Measurements from ENCODE around the gene ADARB2.

The ADARB2 gene

GRCh38 chr10:1654811-1655356, 82.4 kb downstream of the ADARB2 start:
- no peak overlapping the region for H3K4me3 ChIP-seq (ENCODE audit: low read depth in 1 of 2, low read length in 1 of 2)
- peaks cover 15% of the 10 kb centered on the region for H3K27me3 ChIP-seq
- H3K9me3 ChIP-seq: no peaks in the 10 kb centered on the region
- TF ChIP-seq, protein P1, sequence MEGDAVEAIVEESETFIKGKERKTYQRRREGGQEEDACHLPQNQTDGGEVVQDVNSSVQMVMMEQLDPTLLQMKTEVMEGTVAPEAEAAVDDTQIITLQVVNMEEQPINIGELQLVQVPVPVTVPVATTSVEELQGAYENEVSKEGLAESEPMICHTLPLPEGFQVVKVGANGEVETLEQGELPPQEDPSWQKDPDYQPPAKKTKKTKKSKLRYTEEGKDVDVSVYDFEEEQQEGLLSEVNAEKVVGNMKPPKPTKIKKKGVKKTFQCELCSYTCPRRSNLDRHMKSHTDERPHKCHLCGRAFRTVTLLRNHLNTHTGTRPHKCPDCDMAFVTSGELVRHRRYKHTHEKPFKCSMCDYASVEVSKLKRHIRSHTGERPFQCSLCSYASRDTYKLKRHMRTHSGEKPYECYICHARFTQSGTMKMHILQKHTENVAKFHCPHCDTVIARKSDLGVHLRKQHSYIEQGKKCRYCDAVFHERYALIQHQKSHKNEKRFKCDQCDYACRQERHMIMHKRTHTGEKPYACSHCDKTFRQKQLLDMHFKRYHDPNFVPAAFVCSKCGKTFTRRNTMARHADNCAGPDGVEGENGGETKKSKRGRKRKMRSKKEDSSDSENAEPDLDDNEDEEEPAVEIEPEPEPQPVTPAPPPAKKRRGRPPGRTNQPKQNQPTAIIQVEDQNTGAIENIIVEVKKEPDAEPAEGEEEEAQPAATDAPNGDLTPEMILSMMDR (IDR thresholded peaks at IDR 0.05): no peak
- no peaks in the 10 kb centered on the region for H3K36me3 ChIP-seq
- no peak overlapping the region for H3K27ac ChIP-seq
- H3K4me1 ChIP-seq (ENCODE audit: control insufficient read depth in 1 of 2, insufficient read depth in 1 of 2, low read depth in 1 of 2, low read length in 1 of 2): no peaks in the 10 kb centered on the region

GRCh38 chr10:1654247-1654646, 83.1 kb downstream of the ADARB2 start:
- TF ChIP-seq, protein P1 (IDR thresholded peaks at IDR 0.05): no peak
- H3K27me3 ChIP-seq: peaks cover 15% of the 10 kb centered on the region

GRCh38 chr10:1653321-1653720, 84.0 kb downstream of the ADARB2 start:
- TF ChIP-seq, protein P1 (IDR thresholded peaks at IDR 0.05): no peak
- H3K27me3 ChIP-seq: peaks cover 10% of the 10 kb centered on the region
- no peak overlapping the region for H3K4me3 ChIP-seq (ENCODE audit: low read depth in 1 of 2, low read length in 1 of 2)
- no peaks in the 10 kb centered on the region for H3K36me3 ChIP-seq
- H3K9me3 ChIP-seq: no peaks in the 10 kb centered on the region
- no peak overlapping the region for H3K27ac ChIP-seq
- no peaks in the 10 kb centered on the region for H3K4me1 ChIP-seq (ENCODE audit: control insufficient read depth in 1 of 2, insufficient read depth in 1 of 2, low read depth in 1 of 2, low read length in 1 of 2)

More at GRCh38 chr10:1654247-1654646, 83.1 kb downstream of the ADARB2 start:
- Histone ChIP-seq H3K36me3 (no peaks in the 10 kb centered on the region), H3K4me3 (ENCODE audit: low read depth in 1 of 2, low read length in 1 of 2) (no peak overlapping the region), H3K4me1 (ENCODE audit: control insufficient read depth in 1 of 2, insufficient read depth in 1 of 2, low read depth in 1 of 2, low read length in 1 of 2) (no peaks in the 10 kb centered on the region), H3K9me3 (no peaks in the 10 kb centered on the region), H3K27ac (no peak overlapping the region)

GRCh38 chr10:1652151-1652550, 85.2 kb downstream of the ADARB2 start:
- TF ChIP-seq, protein P1 (IDR thresholded peaks at IDR 0.05): no peak
- Histone ChIP-seq H3K9me3 (no peaks in the 10 kb centered on the region), H3K4me3 (ENCODE audit: low read depth in 1 of 2, low read length in 1 of 2) (no peak overlapping the region), H3K27ac (no peak overlapping the region), H3K36me3 (no peaks in the 10 kb centered on the region), H3K27me3 (peaks cover 9% of the 10 kb centered on the region), H3K4me1 (ENCODE audit: control insufficient read depth in 1 of 2, insufficient read depth in 1 of 2, low read depth in 1 of 2, low read length in 1 of 2) (no peaks in the 10 kb centered on the region)

DNA sequence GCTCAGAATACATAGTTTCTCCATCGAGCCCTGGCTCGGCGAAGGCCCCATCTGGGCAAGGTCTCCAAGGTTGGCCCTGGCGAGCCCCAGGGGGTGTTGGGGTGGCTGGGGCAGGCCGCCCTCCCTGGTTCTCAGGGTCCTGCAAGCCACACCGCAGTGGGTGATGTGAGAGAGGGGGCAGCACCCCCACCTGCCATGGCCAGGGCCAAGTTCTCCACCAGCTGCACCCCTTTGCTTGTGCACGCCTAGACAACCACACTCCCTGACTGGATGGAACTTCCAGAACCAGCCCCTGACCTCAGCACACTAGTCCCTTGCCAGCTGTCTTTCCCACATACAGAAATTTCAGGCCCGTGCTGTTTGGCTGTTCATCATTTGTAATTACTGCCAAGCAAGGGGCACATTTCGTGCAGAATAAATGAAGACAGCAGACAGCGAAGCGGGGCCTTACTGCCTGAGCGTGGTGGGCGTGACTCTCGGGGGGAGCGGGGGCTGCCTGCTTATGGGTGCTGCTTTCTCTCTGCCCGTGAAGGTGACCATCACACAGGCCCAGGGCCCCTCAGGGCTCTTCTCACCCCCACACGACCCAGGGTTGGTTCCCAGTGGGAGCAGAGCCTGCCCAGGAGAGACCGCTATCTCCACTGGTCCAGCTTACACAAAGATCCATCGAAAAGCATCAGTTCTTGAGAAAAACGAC, 85.9 kb downstream of the ADARB2 start:
- no peaks in the 10 kb centered on the region for H3K4me1 ChIP-seq (ENCODE audit: control insufficient read depth in 1 of 2, insufficient read depth in 1 of 2, low read depth in 1 of 2, low read length in 1 of 2)
- H3K9me3 ChIP-seq: no peaks in the 10 kb centered on the region
- H3K4me3 ChIP-seq (ENCODE audit: low read depth in 1 of 2, low read length in 1 of 2): no peak overlapping the region
- no peak overlapping the region for H3K27ac ChIP-seq
- TF ChIP-seq, protein P1 (IDR thresholded peaks at IDR 0.05): no peak
- H3K27me3 ChIP-seq: peaks cover 6% of the 10 kb centered on the region
- H3K36me3 ChIP-seq: no peaks in the 10 kb centered on the region
